ENCODE measurements around the gene CACNA2D2. TPM values are rescaled to one million over a fixed set of nuclear protein-coding genes. Genes with fewer than 3 reads are reported as not detected.

The CACNA2D2 gene
- total and polyA plus RNA-seq, 2 of the 13 experiments (the other 11 are each of a cell fraction or from before 2014, with no cell fraction given), result not detected

- TF ChIP-seq PPARG (CRISPR knock-in tag; conservative IDR thresholded peaks at IDR 0.05) (0 out of 2 replicates have a peak, but pooled peaks have one; percentile 21), ARID5B (CRISPR knock-in tag; IDR thresholded peaks at IDR 0.05) (0 out of 2 replicates have a peak, but pooled peaks have one; percentile 17), ZNF652 (CRISPR knock-in tag; IDR thresholded peaks at IDR 0.05; ENCODE audit: borderline replicate concordance, low read depth) (no peak), ZFP37 (CRISPR knock-in tag; IDR thresholded peaks at IDR 0.05; ENCODE audit: borderline replicate concordance) (peak; percentile 66; the same call in 1 of the 2 replicates), ZNF564 (CRISPR knock-in tag; IDR thresholded peaks at IDR 0.05) (no peak), MED1 (CRISPR knock-in tag; IDR thresholded peaks at IDR 0.05) (0 out of 2 replicates have a peak, but pooled peaks have one; percentile 21), ZNF275 (CRISPR knock-in tag; IDR thresholded peaks at IDR 0.05; ENCODE audit: borderline replicate concordance) (no peak), JUNB (CRISPR knock-in tag; IDR thresholded peaks at IDR 0.05; ENCODE audit: borderline replicate concordance) (no peak), ZNF687 (CRISPR knock-in tag; IDR thresholded peaks at IDR 0.05) (peak; percentile 34; the same call in 1 of the 2 replicates), HDAC1 (CRISPR knock-in tag; IDR thresholded peaks at IDR 0.05) (0 out of 2 replicates have a peak, but pooled peaks have one; percentile 21), KLF11 (CRISPR knock-in tag; IDR thresholded peaks at IDR 0.05) (0 out of 2 replicates have a peak, but pooled peaks have one; percentile 47), MLX (CRISPR knock-in tag; IDR thresholded peaks at IDR 0.05) (0 out of 2 replicates have a peak, but pooled peaks have one; percentile 22), ZSCAN21 (CRISPR knock-in tag; IDR thresholded peaks at IDR 0.05; ENCODE audit: borderline replicate concordance) (0 out of 2 replicates have a peak, but pooled peaks have one; percentile 38), TSC22D2 (CRISPR knock-in tag; IDR thresholded peaks at IDR 0.05; ENCODE audit: borderline replicate concordance) (peak; percentile 71; the same call in 1 of the 2 replicates), BCLAF1 (IDR thresholded peaks at IDR 0.05) (no peak)
Observed at GRCh38 chr3:50525987-50526386, 22.6 kb upstream of the CACNA2D2 start (continued).

Data from HepG2 (cell line).